HepG2 (cell line): ENCODE data around the gene SLC22A15. TPM values are rescaled to one million over a fixed set of nuclear protein-coding genes. Genes with fewer than 3 reads are reported as not detected.

Experiments
- AKAP8 ChIP-seq: sonication (generic); formaldehyde crosslinking; IDR thresholded peaks from 2 replicates; pipeline ENCODE4 v1.5.1; 2020; ENCODE audit warnings: mild to moderate bottlenecking, missing genetic modification reagents
- ATF7-NPFF ChIP-seq: sonication (generic); formaldehyde crosslinking; IDR thresholded peaks from 2 replicates; pipeline ENCODE4 v1.8.1; 2023; ENCODE audit warnings: mild to moderate bottlenecking, low read depth, missing genetic modification reagents, moderate library complexity
- CHCHD3 ChIP-seq: sonication (generic); formaldehyde crosslinking; IDR thresholded peaks from 2 replicates; pipeline ENCODE4 v1.8.0; 2022; ENCODE audit warnings: mild to moderate bottlenecking, missing genetic modification reagents, moderate library complexity
- ELF3 ChIP-seq: IDR thresholded peaks from 2 replicates; pipeline ENCODE4 v1.6.1; 2016; ENCODE audit warnings: missing genetic modification reagents, missing compliant biosample characterization
- FOSL2 ChIP-seq: sonication (generic); formaldehyde crosslinking; IDR thresholded peaks from 2 replicates; pipeline ENCODE4 v1.4.0; 2020; ENCODE audit warnings: missing genetic modification reagents
- SOX5 ChIP-seq: IDR thresholded peaks from 2 replicates; pipeline ENCODE4 v1.6.1; 2016; ENCODE audit warnings: borderline replicate concordance
- SPEN ChIP-seq: sonication (generic); formaldehyde crosslinking; IDR thresholded peaks from 2 replicates; pipeline ENCODE4 v1.5.1; 2020; ENCODE audit warnings: low read depth, mild to moderate bottlenecking, missing genetic modification reagents
- ZNF367 ChIP-seq: sonication (generic); formaldehyde crosslinking; IDR thresholded peaks from 2 replicates; pipeline ENCODE4 v1.4.0; 2020; ENCODE audit warnings: missing genetic modification reagents, borderline replicate concordance
- ZSCAN29 ChIP-seq: sonication (generic); formaldehyde crosslinking; conservative IDR thresholded peaks from 2 replicates; pipeline ENCODE4 v1.4.0; 2020; ENCODE audit warnings: mild to moderate bottlenecking, missing genetic modification reagents
- polyA plus RNA-seq, 8 experiments: library from polyadenylated mRNA; depleted of rRNA in 3 of 8; stranded (reverse) in 7 of 8; unstranded in 1 of 8; fragments of >200 nt; fragmentation: Illumina TruSeq in 4 of 8; extraction: Trizol in 4 of 8; gene quantifications; 2 replicates each; pipeline versions ENCODE4 v1.2.1 to v1.2.3, GENCODE V29; 2011 to 2016; ENCODE audit warnings: low read depth in 4 of 8, missing spikeins in 1 of 8, mixed read lengths in 1 of 8; ENCODE audit not compliant: insufficient read depth in 1 of 8
- total RNA-seq, 5 experiments: library from RNA; depleted of rRNA; stranded (reverse); fragments of >200 nt; fragmentation: Illumina TruSeq; extraction: Trizol; gene quantifications; 2 replicates each; pipeline ENCODE4 v1.2.3, GENCODE V29; 2016; ENCODE audit warnings: low read depth in 1 of 5
- TF ChIP-seq, protein P1 (sequence below): IDR thresholded peaks from 2 replicates; pipeline ENCODE4 v1.4.0; 2020; ENCODE audit warnings: mild to moderate bottlenecking, missing genetic modification reagents
- TF ChIP-seq, protein P2 (sequence below): sonication (generic); formaldehyde crosslinking; IDR thresholded peaks from 2 replicates; pipeline ENCODE4 v1.5.1; 2020; ENCODE audit warnings: mild to moderate bottlenecking, moderate library complexity, missing genetic modification reagents
- TF ChIP-seq, protein P3 (sequence below): sonication (generic); formaldehyde crosslinking; IDR thresholded peaks from 2 replicates; pipeline ENCODE4 v1.8.0; 2023; ENCODE audit warnings: mild to moderate bottlenecking, missing genetic modification reagents
- TF ChIP-seq, protein P4 (sequence below): sonication (generic); formaldehyde crosslinking; IDR thresholded peaks from 2 replicates; pipeline ENCODE4 v1.8.1; 2023; ENCODE audit warnings: mild to moderate bottlenecking, inconsistent platforms, moderate library complexity, missing genetic modification reagents, borderline replicate concordance
- TF ChIP-seq, protein P5 (sequence below): sonication (generic); formaldehyde crosslinking; IDR thresholded peaks from 2 replicates; pipeline ENCODE4 v1.9.0; 2022; ENCODE audit warnings: missing genetic modification reagents, mild to moderate bottlenecking, borderline replicate concordance
- TF ChIP-seq, protein P6 (sequence below): IDR thresholded peaks from 2 replicates; pipeline ENCODE4 v1.6.1; 2018; ENCODE audit warnings: missing genetic modification reagents, mild to moderate bottlenecking, missing compliant biosample characterization

The SLC22A15 gene
- total and polyA plus RNA-seq, 2 of the 13 experiments (the other 11 are each of a cell fraction or from before 2014, with no cell fraction given): 0.24 to 1.7 TPM

DNA sequence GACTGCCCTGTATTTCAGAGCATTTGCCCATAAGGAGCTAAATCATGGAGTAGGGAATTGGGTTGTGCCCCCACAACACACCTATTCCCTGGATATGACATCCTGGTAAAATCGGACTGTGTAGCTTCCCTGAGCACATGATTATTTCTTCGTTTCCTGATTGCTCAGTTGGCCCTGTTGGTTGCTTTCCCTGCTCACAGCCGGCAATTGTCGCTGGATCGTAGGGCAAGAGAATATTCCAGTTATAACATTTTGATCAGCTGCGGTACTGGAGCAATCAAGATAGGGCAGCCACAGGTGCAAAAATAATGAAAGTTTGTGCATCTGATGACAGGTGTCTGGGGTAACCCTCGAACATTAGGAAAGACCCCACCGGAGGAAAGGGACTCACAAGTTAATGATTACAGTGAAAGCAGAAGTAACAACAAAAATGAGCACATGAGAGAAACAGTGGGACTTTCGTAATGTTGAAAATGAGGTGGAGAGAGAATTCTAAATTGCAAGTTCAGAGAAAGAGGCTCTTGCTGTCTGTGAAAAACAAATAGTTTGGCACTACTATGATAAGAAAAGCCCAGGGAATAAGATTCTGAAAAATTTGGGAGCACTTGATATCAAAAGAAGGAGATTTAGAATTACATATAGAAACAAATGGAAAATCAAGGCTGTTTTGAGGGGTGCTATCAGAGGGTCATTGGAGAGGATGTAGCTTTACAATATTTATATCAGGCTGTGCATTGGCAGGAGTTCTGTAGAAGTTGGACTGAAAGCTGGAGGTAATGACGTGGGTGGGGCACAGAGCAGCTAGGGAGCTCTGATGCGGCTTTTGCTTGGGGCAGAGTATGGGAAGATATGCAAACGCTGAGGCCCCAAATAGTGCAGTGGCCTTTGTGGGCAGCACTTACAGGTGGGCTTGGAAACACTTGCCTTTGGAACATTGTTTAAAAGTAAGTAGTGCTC, 134.5 kb downstream of the SLC22A15 start, which contains the start of gene MAB21L3 (continued):
- TF ChIP-seq, protein P1, sequence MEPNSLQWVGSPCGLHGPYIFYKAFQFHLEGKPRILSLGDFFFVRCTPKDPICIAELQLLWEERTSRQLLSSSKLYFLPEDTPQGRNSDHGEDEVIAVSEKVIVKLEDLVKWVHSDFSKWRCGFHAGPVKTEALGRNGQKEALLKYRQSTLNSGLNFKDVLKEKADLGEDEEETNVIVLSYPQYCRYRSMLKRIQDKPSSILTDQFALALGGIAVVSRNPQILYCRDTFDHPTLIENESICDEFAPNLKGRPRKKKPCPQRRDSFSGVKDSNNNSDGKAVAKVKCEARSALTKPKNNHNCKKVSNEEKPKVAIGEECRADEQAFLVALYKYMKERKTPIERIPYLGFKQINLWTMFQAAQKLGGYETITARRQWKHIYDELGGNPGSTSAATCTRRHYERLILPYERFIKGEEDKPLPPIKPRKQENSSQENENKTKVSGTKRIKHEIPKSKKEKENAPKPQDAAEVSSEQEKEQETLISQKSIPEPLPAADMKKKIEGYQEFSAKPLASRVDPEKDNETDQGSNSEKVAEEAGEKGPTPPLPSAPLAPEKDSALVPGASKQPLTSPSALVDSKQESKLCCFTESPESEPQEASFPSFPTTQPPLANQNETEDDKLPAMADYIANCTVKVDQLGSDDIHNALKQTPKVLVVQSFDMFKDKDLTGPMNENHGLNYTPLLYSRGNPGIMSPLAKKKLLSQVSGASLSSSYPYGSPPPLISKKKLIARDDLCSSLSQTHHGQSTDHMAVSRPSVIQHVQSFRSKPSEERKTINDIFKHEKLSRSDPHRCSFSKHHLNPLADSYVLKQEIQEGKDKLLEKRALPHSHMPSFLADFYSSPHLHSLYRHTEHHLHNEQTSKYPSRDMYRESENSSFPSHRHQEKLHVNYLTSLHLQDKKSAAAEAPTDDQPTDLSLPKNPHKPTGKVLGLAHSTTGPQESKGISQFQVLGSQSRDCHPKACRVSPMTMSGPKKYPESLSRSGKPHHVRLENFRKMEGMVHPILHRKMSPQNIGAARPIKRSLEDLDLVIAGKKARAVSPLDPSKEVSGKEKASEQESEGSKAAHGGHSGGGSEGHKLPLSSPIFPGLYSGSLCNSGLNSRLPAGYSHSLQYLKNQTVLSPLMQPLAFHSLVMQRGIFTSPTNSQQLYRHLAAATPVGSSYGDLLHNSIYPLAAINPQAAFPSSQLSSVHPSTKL (CRISPR knock-in tag): 0 out of 2 replicates have a peak, but pooled peaks have one; percentile 16
- TF ChIP-seq, protein P2, sequence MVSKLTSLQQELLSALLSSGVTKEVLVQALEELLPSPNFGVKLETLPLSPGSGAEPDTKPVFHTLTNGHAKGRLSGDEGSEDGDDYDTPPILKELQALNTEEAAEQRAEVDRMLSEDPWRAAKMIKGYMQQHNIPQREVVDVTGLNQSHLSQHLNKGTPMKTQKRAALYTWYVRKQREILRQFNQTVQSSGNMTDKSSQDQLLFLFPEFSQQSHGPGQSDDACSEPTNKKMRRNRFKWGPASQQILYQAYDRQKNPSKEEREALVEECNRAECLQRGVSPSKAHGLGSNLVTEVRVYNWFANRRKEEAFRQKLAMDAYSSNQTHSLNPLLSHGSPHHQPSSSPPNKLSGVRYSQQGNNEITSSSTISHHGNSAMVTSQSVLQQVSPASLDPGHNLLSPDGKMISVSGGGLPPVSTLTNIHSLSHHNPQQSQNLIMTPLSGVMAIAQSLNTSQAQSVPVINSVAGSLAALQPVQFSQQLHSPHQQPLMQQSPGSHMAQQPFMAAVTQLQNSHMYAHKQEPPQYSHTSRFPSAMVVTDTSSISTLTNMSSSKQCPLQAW (CRISPR knock-in tag): peak; percentile 57; the same call in 1 of the 2 replicates
- TF ChIP-seq ZSCAN29 (CRISPR knock-in tag): 0 out of 2 replicates have a peak, but pooled peaks have one; percentile 32
- TF ChIP-seq, protein P3, sequence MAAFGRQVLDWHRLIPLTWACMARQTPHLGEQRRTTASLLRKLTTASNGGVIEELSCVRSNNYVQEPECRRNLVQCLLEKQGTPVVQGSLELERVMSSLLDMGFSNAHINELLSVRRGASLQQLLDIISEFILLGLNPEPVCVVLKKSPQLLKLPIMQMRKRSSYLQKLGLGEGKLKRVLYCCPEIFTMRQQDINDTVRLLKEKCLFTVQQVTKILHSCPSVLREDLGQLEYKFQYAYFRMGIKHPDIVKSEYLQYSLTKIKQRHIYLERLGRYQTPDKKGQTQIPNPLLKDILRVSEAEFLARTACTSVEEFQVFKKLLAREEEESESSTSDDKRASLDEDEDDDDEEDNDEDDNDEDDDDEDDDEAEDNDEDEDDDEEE (CRISPR knock-in tag): no peak
- no peak for TF ChIP-seq CHCHD3 (CRISPR knock-in tag)
- no peak for TF ChIP-seq ZNF367 (CRISPR knock-in tag)
- peak; percentile 37; the same call in 1 of the 2 replicates for TF ChIP-seq SOX5 (CRISPR knock-in tag)
- TF ChIP-seq, protein P4, sequence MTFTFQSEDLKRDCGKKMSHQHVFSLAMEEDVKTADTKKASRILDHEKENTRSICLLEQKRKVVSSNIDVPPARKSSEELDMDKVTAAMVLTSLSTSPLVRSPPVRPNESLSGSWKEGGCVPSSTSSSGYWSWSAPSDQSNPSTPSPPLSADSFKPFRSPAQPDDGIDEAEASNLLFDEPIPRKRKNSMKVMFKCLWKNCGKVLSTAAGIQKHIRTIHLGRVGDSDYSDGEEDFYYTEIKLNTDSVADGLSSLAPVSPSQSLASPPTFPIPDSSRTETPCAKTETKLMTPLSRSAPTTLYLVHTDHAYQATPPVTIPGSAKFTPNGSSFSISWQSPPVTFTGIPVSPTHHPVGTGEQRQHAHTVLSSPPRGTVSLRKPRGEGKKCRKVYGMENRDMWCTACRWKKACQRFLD (CRISPR knock-in tag): no peak
- TF ChIP-seq SPEN (CRISPR knock-in tag): peak; percentile 32; the same call in 1 of the 2 replicates
- TF ChIP-seq, protein P5, sequence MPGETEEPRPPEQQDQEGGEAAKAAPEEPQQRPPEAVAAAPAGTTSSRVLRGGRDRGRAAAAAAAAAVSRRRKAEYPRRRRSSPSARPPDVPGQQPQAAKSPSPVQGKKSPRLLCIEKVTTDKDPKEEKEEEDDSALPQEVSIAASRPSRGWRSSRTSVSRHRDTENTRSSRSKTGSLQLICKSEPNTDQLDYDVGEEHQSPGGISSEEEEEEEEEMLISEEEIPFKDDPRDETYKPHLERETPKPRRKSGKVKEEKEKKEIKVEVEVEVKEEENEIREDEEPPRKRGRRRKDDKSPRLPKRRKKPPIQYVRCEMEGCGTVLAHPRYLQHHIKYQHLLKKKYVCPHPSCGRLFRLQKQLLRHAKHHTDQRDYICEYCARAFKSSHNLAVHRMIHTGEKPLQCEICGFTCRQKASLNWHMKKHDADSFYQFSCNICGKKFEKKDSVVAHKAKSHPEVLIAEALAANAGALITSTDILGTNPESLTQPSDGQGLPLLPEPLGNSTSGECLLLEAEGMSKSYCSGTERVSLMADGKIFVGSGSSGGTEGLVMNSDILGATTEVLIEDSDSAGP (CRISPR knock-in tag): no peak
- TF ChIP-seq ELF3 (CRISPR knock-in tag): peak; percentile 15; the same call in 1 of the 2 replicates
- no peak for TF ChIP-seq AKAP8
- no peak for TF ChIP-seq ATF7-NPFF (CRISPR knock-in tag)
- TF ChIP-seq, protein P6, sequence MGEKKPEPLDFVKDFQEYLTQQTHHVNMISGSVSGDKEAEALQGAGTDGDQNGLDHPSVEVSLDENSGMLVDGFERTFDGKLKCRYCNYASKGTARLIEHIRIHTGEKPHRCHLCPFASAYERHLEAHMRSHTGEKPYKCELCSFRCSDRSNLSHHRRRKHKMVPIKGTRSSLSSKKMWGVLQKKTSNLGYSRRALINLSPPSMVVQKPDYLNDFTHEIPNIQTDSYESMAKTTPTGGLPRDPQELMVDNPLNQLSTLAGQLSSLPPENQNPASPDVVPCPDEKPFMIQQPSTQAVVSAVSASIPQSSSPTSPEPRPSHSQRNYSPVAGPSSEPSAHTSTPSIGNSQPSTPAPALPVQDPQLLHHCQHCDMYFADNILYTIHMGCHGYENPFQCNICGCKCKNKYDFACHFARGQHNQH (CRISPR knock-in tag): peak; percentile 62
- peak; percentile 28 for TF ChIP-seq FOSL2 (CRISPR knock-in tag)
